Activated T-cell treated with anti-CD3 and anti-CD28 coated beads, Interleukin-2, amount 50 U/mL, for 72 hours (primary cell): ENCODE measurements around the gene SH3TC2. TPM values are rescaled to one million over a fixed set of nuclear protein-coding genes. Genes with fewer than 3 reads are reported as not detected.

Experiments
- ATAC-seq, 2 donors: fragments of 150-1000 bp; cut with Tn5 transposase; replicated peaks in 1 of 2; 2 replicates each; pipeline ENCODE4 v1.10.0; 2021; ENCODE audit warnings: moderate library complexity in 2 of 2, mild to moderate bottlenecking in 1 of 2
- DNase-seq, 2 donors: peaks; one replicate each; pipeline ENCODE4 v3.0.0; 2021 to 2022; ENCODE audit warnings: mixed read lengths in 1 of 2
- H3K27ac Mint-ChIP-seq: one replicate; pipeline ENCODE4 v1.8.0; 2022; ENCODE audit warnings: mild to moderate bottlenecking, moderate library complexity, mixed read lengths
- H3K27me3 Mint-ChIP-seq: one replicate; pipeline ENCODE4 v1.8.0; 2022; ENCODE audit warnings: low read depth, mixed read lengths
- H3K36me3 Mint-ChIP-seq, 2 donors: one replicate each; pipeline ENCODE4 v1.8.0; 2022; ENCODE audit warnings: mixed read lengths in 2 of 2, mild to moderate bottlenecking in 1 of 2; ENCODE audit not compliant: insufficient read depth in 2 of 2
- H3K4me1 Mint-ChIP-seq: one replicate; pipeline ENCODE4 v1.8.0; 2022; ENCODE audit warnings: low read depth, mixed read lengths
- H3K4me3 Mint-ChIP-seq, 2 donors: one replicate each; pipeline ENCODE4 v1.8.0; 2022; ENCODE audit warnings: mild to moderate bottlenecking in 2 of 2, mixed read lengths in 2 of 2, moderate library complexity in 2 of 2
- H3K9me3 Mint-ChIP-seq, 2 donors: one replicate each; pipeline ENCODE4 v1.8.0; 2022; ENCODE audit warnings: mixed read lengths in 2 of 2
- total RNA-seq, 2 donors: library from RNA; stranded (reverse); gene quantifications; one replicate each; pipeline ENCODE4 v1.2.3, GENCODE V29; 2022

SH3TC2 gene
- total RNA-seq, 2 donors from 2014 or later = 0.24 TPM; not detected in 1

GRCh38 chr5:149073213-149073612, 10.4 kb upstream of the SH3TC2 start:
- H3K4me3 Mint-ChIP-seq = no peak overlapping the region
- no peak for DNase-seq
- no peak overlapping the region for H3K27ac Mint-ChIP-seq
- H3K36me3 Mint-ChIP-seq = peaks cover 3 to 5% of the 10 kb centered on the region in 2 donors
- H3K4me1 Mint-ChIP-seq = no peaks in the 10 kb centered on the region
- no peak for ATAC-seq
- no peaks in the 10 kb centered on the region for H3K27me3 Mint-ChIP-seq
- peaks cover 5 to 6% of the 10 kb centered on the region in 2 donors for H3K9me3 Mint-ChIP-seq

GRCh38 chr5:149072791-149073190, 9.9 kb upstream of the SH3TC2 start:
- no peaks in the 10 kb centered on the region for H3K27me3 Mint-ChIP-seq
- ATAC-seq (no peak), DNase-seq (no peak)
- no peak overlapping the region for H3K27ac Mint-ChIP-seq
- peaks cover 3 to 5% of the 10 kb centered on the region in 2 donors for H3K36me3 Mint-ChIP-seq
- H3K4me3 Mint-ChIP-seq = no peak overlapping the region
- H3K4me1 Mint-ChIP-seq = no peaks in the 10 kb centered on the region
- H3K9me3 Mint-ChIP-seq = peaks cover 5 to 6% of the 10 kb centered on the region in 2 donors

- DNase-seq (no peak), ATAC-seq (no peak)
- Mint-ChIP-seq H3K36me3 (peaks cover 3 to 5% of the 10 kb centered on the region in 2 donors), H3K27me3 (no peaks in the 10 kb centered on the region), H3K9me3 (peaks cover 3 to 5% of the 10 kb centered on the region in 2 donors), H3K4me3 (no peak overlapping the region), H3K4me1 (no peaks in the 10 kb centered on the region), H3K27ac (no peak overlapping the region)
Measured at GRCh38 chr5:149072376-149072775, 9.5 kb upstream of the SH3TC2 start.

- H3K9me3 Mint-ChIP-seq = peaks cover 3 to 5% of the 10 kb centered on the region in 2 donors
- DNase-seq = no peak
- H3K36me3 Mint-ChIP-seq = peaks cover 3 to 5% of the 10 kb centered on the region in 2 donors
- H3K27ac Mint-ChIP-seq = no peak overlapping the region
- ATAC-seq = no peak
- no peak overlapping the region for H3K4me3 Mint-ChIP-seq
- no peaks in the 10 kb centered on the region for H3K27me3 Mint-ChIP-seq
- no peaks in the 10 kb centered on the region for H3K4me1 Mint-ChIP-seq
Measured at GRCh38 chr5:149071756-149072155, 8.9 kb upstream of the SH3TC2 start.

GRCh38 chr5:149071216-149071615, 8.4 kb upstream of the SH3TC2 start:
- Mint-ChIP-seq H3K9me3 (peaks cover 7% of the 10 kb centered on the region in 2 donors), H3K4me1 (no peaks in the 10 kb centered on the region), H3K27me3 (no peaks in the 10 kb centered on the region), H3K27ac (no peak overlapping the region), H3K36me3 (peaks cover 3 to 5% of the 10 kb centered on the region in 2 donors), H3K4me3 (no peak overlapping the region)
- DNase-seq (no peak), ATAC-seq (no peak)

GRCh38 chr5:149069711-149070110, 6.8 kb upstream of the SH3TC2 start:
- Mint-ChIP-seq H3K4me1 (no peaks in the 10 kb centered on the region), H3K9me3 (peaks cover 3 to 4% of the 10 kb centered on the region in 2 donors), H3K36me3 (no peaks in the 10 kb centered on the region), H3K27me3 (peaks cover 4% of the 10 kb centered on the region), H3K4me3 (no peak overlapping the region), H3K27ac (no peak overlapping the region)
- DNase-seq = no peak
- ATAC-seq = no peak

- peaks cover 13% of the 10 kb centered on the region for H3K27me3 Mint-ChIP-seq
- H3K9me3 Mint-ChIP-seq = peaks cover 3 to 4% of the 10 kb centered on the region in 2 donors
- H3K4me3 Mint-ChIP-seq = no peak overlapping the region
- ATAC-seq = no peak
- H3K36me3 Mint-ChIP-seq = no peaks in the 10 kb centered on the region
- no peak for DNase-seq
- no peak overlapping the region for H3K27ac Mint-ChIP-seq
- H3K4me1 Mint-ChIP-seq = no peaks in the 10 kb centered on the region
Measured at GRCh38 chr5:149063896-149064478, 1.1 kb upstream of the SH3TC2 start.

GRCh38 chr5:149062371-149063016, 368 bp downstream of the SH3TC2 start:
- Mint-ChIP-seq H3K36me3 (no peaks in the 10 kb centered on the region), H3K27me3 (peaks cover 20% of the 10 kb centered on the region), H3K27ac (no peak overlapping the region), H3K4me1 (no peaks in the 10 kb centered on the region), H3K9me3 (peaks cover 3 to 4% of the 10 kb centered on the region in 2 donors), H3K4me3 (no peak overlapping the region)
- ATAC-seq (no peak), DNase-seq (no peak)

- DNase-seq (no peak), ATAC-seq (no peak)
- no peaks in the 10 kb centered on the region for H3K4me1 Mint-ChIP-seq
- H3K4me3 Mint-ChIP-seq = no peak overlapping the region
- peaks cover under 1% of the 10 kb centered on the region in 2 donors for H3K9me3 Mint-ChIP-seq
- no peak overlapping the region for H3K27ac Mint-ChIP-seq
- no peaks in the 10 kb centered on the region for H3K36me3 Mint-ChIP-seq
- H3K27me3 Mint-ChIP-seq = peaks cover 20% of the 10 kb centered on the region
Measured at GRCh38 chr5:149061341-149061740, 1.5 kb downstream of the SH3TC2 start.

GRCh38 chr5:149060325-149060724, 2.5 kb downstream of the SH3TC2 start:
- ATAC-seq (no peak), DNase-seq (no peak)
- no peaks in the 10 kb centered on the region for H3K9me3 Mint-ChIP-seq
- H3K36me3 Mint-ChIP-seq = no peaks in the 10 kb centered on the region
- no peaks in the 10 kb centered on the region for H3K4me1 Mint-ChIP-seq
- no peak overlapping the region for H3K27ac Mint-ChIP-seq
- peaks cover 18% of the 10 kb centered on the region for H3K27me3 Mint-ChIP-seq
- no peak overlapping the region for H3K4me3 Mint-ChIP-seq

GRCh38 chr5:149056616-149057165, 6.2 kb downstream of the SH3TC2 start:
- no peak overlapping the region for H3K4me3 Mint-ChIP-seq
- H3K27ac Mint-ChIP-seq = no peak overlapping the region
- ATAC-seq (no peak), DNase-seq (no peak)
- H3K4me1 Mint-ChIP-seq = no peaks in the 10 kb centered on the region
- peaks cover 15% of the 10 kb centered on the region for H3K27me3 Mint-ChIP-seq
- no peaks in the 10 kb centered on the region for H3K9me3 Mint-ChIP-seq
- no peaks in the 10 kb centered on the region for H3K36me3 Mint-ChIP-seq

GRCh38 chr5:149054416-149054815, 8.4 kb downstream of the SH3TC2 start:
- ATAC-seq (no peak), DNase-seq (no peak)
- Mint-ChIP-seq H3K27me3 (peaks cover 6% of the 10 kb centered on the region), H3K4me1 (no peaks in the 10 kb centered on the region), H3K36me3 (no peaks in the 10 kb centered on the region), H3K4me3 (no peak overlapping the region), H3K9me3 (no peaks in the 10 kb centered on the region), H3K27ac (no peak overlapping the region)

GRCh38 chr5:149053072-149053695, 9.7 kb downstream of the SH3TC2 start:
- Mint-ChIP-seq H3K36me3 (no peaks in the 10 kb centered on the region), H3K4me1 (no peaks in the 10 kb centered on the region), H3K27ac (no peak overlapping the region), H3K9me3 (no peaks in the 10 kb centered on the region), H3K4me3 (no peak overlapping the region), H3K27me3 (peaks cover under 1% of the 10 kb centered on the region)
- DNase-seq = no peak
- ATAC-seq = no peak
